Endometrium (tissue), 2 donors: ENCODE measurements around the gene IPCEF1.
"Not testable (repeated sequence)": the region's sequence is repeated elsewhere in the genome, so short reads cannot be mapped to it uniquely, and the experiment has no call there.

Experiments used
- FAIRE-seq: peaks from 2 replicates; lab custom pipeline; 2012; peaks lifted over from hg19 to GRCh38; lab: Jason Lieb, UNC
- donor health status: control.
- donor health status: control.

The IPCEF1 gene

GRCh38 chr6:154219250-154219649 lies 137.4 kb downstream of the IPCEF1 start:
- no peak for FAIRE-seq

- no peak for FAIRE-seq
Observed at GRCh38 chr6:154218787-154219186, 137.8 kb downstream of the IPCEF1 start.

- FAIRE-seq, result no peak
Observed at GRCh38 chr6:154218301-154218700, 138.3 kb downstream of the IPCEF1 start.

- no peak for FAIRE-seq
Observed at GRCh38 chr6:154213782-154214181, 142.8 kb downstream of the IPCEF1 start.

- no peak for FAIRE-seq
Observed at GRCh38 chr6:154210678-154211077, 145.9 kb downstream of the IPCEF1 start.

- FAIRE-seq, result no peak
Observed at GRCh38 chr6:154209555-154209954, 147.0 kb downstream of the IPCEF1 start.

GRCh38 chr6:154206996-154207395 lies 149.6 kb downstream of the IPCEF1 start:
- FAIRE-seq, result no peak

GRCh38 chr6:154206141-154206540 lies 150.5 kb downstream of the IPCEF1 start:
- no peak for FAIRE-seq

- FAIRE-seq, result no peak
Observed at GRCh38 chr6:154202958-154203357, 153.6 kb downstream of the IPCEF1 start.

- no peak for FAIRE-seq
Observed at GRCh38 chr6:154202339-154202738, 154.3 kb downstream of the IPCEF1 start.

- not testable (repeated sequence) for FAIRE-seq
Observed at GRCh38 chr6:154201688-154202087, 154.9 kb downstream of the IPCEF1 start.

- FAIRE-seq, result no peak
Observed at GRCh38 chr6:154197196-154197860, 159.3 kb downstream of the IPCEF1 start.

GRCh38 chr6:154196333-154196885 lies 160.2 kb downstream of the IPCEF1 start:
- FAIRE-seq, result no peak

- no peak for FAIRE-seq
Observed at GRCh38 chr6:154187714-154188113, 168.9 kb downstream of the IPCEF1 start.

GRCh38 chr6:154187203-154187602 lies 169.4 kb downstream of the IPCEF1 start:
- FAIRE-seq, result no peak

GRCh38 chr6:154179434-154179833 lies 177.2 kb downstream of the IPCEF1 start:
- FAIRE-seq, result no peak

- FAIRE-seq, result not testable (repeated sequence)
Observed at GRCh38 chr6:154172393-154172792, 184.2 kb downstream of the IPCEF1 start.

GRCh38 chr6:154170106-154170505 lies 186.5 kb downstream of the IPCEF1 start:
- no peak for FAIRE-seq

GRCh38 chr6:154169193-154169847 lies 187.3 kb downstream of the IPCEF1 start:
- FAIRE-seq, result no peak

- no peak for FAIRE-seq
Observed at GRCh38 chr6:154167126-154167525, 189.5 kb downstream of the IPCEF1 start.

- FAIRE-seq, result no peak
Observed at GRCh38 chr6:154166140-154166539, 190.5 kb downstream of the IPCEF1 start.

GRCh38 chr6:154165478-154165877 lies 191.1 kb downstream of the IPCEF1 start:
- no peak for FAIRE-seq

GRCh38 chr6:154164397-154164796 lies 192.2 kb downstream of the IPCEF1 start:
- FAIRE-seq, result peak; percentile 54

GRCh38 chr6:154161689-154162088 lies 194.9 kb downstream of the IPCEF1 start:
- FAIRE-seq, result no peak
